PFSK-1 (cell line): Measurements from ENCODE around the gene MUSK.

Experiments
- FOXP2 ChIP-seq: optimal IDR thresholded peaks from 2 replicates; pipeline ENCODE3; 2011; ENCODE audit warnings: borderline replicate concordance, control low read depth, inconsistent platforms; ENCODE audit not compliant: insufficient read depth; ENCODE audit errors: extremely low read length, extremely low read depth
- POLR2AphosphoS5 ChIP-seq: IDR thresholded peaks from 2 replicates; pipeline ENCODE4 v1.6.1; 2012; ENCODE audit warnings: low read depth, mild to moderate bottlenecking, control low read depth, low read length, moderate library complexity
- REST ChIP-seq, 2 experiments: IDR thresholded peaks; 2 replicates each; pipeline versions ENCODE4 v1.6.1 to v1.8.0; 2011 to 2012; ENCODE audit warnings: low read depth in 2 of 2, low read length in 2 of 2, control low read depth in 1 of 2, inconsistent platforms in 1 of 2, mild to moderate bottlenecking in 1 of 2, moderate library complexity in 1 of 2; ENCODE audit not compliant: insufficient read depth in 1 of 2
- SIN3A ChIP-seq: IDR thresholded peaks from 2 replicates; pipeline ENCODE4 v1.6.1; 2012; ENCODE audit warnings: mild to moderate bottlenecking, low read length, moderate library complexity, borderline replicate concordance; ENCODE audit not compliant: insufficient read depth
- TAF1 ChIP-seq: IDR thresholded peaks from 2 replicates; pipeline ENCODE4 v1.6.1; 2012; ENCODE audit warnings: low read length, control low read depth, borderline replicate concordance; ENCODE audit not compliant: insufficient read depth

MUSK gene

GRCh38 chr9:110655754-110656641 lies 12.6 kb upstream of the MUSK start:
- no peak for TF ChIP-seq SIN3A
- no peak for TF ChIP-seq POLR2AphosphoS5
- no peak for TF ChIP-seq REST (IDR thresholded peaks at IDR 0.05; ENCODE audit: insufficient read depth in 1 of 2, low read depth in 2 of 2, low read length in 2 of 2)
- no peak for TF ChIP-seq TAF1
- TF ChIP-seq FOXP2, result no peak

- TF ChIP-seq REST (IDR thresholded peaks at IDR 0.05; ENCODE audit: insufficient read depth in 1 of 2, low read depth in 2 of 2, low read length in 2 of 2) (no peak), SIN3A (no peak), TAF1 (no peak), POLR2AphosphoS5 (no peak), FOXP2 (no peak)
Observed at GRCh38 chr9:110659891-110660541, 8.6 kb upstream of the MUSK start.

GRCh38 chr9:110669433-110669832 lies 842 bp downstream of the MUSK start:
- TF ChIP-seq FOXP2, result no peak
- no peak for TF ChIP-seq SIN3A
- no peak for TF ChIP-seq TAF1
- no peak for TF ChIP-seq POLR2AphosphoS5
- TF ChIP-seq REST (IDR thresholded peaks at IDR 0.05; ENCODE audit: insufficient read depth in 1 of 2, low read depth in 2 of 2, low read length in 2 of 2), result no peak

GRCh38 chr9:110671849-110672248 lies 3.3 kb downstream of the MUSK start:
- TF ChIP-seq FOXP2 (no peak), SIN3A (no peak), POLR2AphosphoS5 (no peak), REST (IDR thresholded peaks at IDR 0.05; ENCODE audit: insufficient read depth in 1 of 2, low read depth in 2 of 2, low read length in 2 of 2) (no peak), TAF1 (no peak)
